GM21381 (cell line): ENCODE measurements around the gene C19orf53.
"Not testable (repeated sequence)": the region's sequence is repeated elsewhere in the genome, so short reads cannot be mapped to it uniquely, and the experiment has no call there.

Source experiments
- ATAC-seq: cut with Tn5 transposase; IDR thresholded peaks from one replicate; pipeline ENCODE4 v1.9.1; 2021; ENCODE audit warnings: mild to moderate bottlenecking, moderate library complexity; ENCODE audit not compliant: unreplicated experiment

Gene C19orf53

DNA sequence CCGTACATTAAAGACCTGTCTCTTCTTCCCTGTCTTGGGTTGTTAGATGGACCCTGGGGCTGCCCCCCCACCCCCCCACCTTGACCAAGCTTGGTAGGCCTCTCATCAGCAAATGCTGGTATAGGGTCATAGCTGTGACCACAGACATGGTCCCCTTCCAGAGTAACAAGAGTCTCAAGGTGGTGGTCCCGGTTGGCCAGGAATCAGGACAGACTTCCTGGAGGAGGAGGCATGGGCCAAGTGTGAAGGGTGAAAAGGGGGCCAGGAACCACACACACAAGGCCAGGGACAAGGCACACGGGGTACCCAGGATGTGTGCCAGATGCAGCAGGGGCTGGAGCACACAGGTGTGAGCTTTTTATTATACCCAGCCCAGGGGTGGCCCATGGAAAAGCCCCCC, 11.0 kb upstream of the C19orf53 start:
- ATAC-seq, result no peak

DNA sequence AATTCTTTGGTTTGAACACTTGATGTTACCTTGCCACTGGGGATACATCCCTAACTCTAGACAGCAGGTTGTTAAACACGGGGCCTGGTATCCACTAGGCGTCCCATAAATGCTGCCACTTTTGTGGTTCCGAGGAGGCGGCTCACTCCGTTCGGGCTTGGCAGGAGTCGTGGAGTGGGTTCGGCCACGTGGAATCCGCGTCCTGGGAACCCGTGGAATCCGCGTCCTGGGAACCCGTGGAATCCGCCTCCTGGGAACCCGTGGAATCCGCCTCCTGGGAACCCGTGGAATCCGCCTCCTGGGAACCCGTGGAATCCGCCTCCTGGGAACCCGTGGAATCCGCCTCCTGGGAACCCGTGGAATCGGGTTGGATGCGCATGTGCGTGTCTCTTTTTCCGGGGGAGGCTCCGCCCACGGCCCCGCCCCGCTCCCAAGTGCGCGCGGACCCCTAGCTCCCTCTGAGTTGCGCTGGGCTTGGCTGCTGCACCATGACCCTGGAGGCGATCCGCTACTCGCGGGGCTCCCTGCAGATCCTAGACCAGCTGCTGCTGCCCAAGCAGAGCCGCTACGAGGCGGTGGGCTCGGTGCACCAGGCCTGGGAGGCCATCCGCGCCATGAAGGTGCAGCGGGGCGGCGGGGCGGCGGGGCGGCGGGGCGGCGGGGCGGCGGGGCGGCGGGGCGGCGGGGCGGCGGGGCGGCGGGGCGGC, 10.0 kb upstream of the C19orf53 start, which contains the start of gene MRI1:
MRI1 (plus strand) TSS at position 422 of the 707 bp plus-strand sequence; CDS start at position 489, 67 bp downstream.
- ATAC-seq, result peak; percentile 67

DNA sequence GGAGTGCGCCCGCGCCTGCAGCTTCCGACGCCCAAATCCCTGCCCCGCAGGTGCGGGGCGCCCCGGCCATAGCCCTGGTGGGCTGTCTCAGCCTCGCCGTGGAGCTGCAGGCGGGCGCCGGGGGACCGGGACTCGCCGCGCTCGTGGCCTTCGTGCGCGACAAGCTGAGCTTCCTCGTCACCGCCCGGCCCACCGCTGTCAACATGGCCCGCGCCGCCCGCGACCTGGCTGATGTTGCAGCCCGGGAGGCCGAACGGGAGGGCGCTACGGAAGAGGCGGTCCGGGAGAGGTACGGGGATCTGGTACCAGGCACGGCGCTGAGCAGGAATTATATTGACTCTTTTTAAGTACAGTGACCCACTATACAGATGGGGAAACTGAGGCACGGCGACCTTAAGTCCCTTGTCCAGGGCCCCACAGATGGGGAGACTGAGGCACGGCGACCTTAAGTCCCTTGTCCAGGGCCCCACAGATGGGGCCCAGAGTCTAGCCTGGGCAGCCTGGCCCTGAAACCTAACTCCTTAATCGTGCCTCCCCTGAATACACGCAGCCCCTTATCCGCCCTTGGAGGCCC, 9.3 kb upstream of the C19orf53 start:
- peak; percentile 20 for ATAC-seq

DNA sequence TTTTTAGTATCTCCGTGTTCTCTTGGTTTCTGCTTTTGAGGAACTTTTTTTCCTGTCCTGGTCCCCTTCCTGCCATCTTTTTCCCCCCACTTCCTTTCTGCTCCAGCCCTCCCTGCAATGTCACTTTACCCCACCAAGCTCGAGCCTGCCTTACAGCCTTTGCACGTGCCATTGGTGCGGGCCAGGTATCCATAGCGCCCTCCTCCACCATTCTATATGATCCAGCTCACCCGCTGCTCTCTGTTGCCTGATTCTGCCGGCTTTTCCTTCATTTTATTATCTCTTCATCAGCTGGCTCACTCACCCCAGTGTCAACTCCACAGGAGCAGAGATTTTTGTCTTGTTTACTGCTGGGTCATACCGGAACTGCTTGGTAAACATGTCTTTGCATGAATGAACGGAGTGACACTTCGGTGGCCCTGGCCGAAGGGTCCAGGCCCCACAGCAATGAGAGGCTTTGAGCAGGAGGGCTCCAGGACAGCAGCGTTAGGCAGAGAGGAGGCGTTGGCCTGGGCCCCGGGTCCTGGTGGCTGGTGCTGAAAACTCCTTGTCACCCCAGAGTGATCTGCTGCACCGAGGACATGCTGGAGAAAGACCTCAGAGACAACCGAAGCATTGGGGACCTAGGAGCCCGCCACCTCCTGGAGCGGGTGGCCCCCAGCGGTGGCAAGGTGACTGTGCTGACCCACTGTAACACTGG, 8.7 kb upstream of the C19orf53 start:
- no peak for ATAC-seq

DNA sequence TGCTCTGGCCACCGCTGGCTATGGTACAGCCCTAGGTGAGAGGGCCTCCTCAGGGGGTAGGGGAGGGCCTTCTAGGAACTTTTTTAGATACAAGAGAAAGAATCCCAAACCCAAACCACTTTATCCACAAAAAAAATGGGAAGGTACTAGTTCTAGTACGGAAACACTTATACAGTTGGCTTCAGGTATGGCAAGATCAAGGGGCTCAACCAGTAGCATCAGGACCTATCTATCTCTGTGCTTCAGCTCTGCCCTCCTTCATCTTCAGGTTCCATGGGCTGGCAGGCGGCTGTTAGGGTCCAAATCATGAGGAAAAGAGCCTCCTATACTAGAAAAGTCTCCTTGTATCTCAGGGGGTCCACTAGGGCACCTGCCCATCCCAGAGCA, 8.2 kb upstream of the C19orf53 start:
- no peak for ATAC-seq

DNA sequence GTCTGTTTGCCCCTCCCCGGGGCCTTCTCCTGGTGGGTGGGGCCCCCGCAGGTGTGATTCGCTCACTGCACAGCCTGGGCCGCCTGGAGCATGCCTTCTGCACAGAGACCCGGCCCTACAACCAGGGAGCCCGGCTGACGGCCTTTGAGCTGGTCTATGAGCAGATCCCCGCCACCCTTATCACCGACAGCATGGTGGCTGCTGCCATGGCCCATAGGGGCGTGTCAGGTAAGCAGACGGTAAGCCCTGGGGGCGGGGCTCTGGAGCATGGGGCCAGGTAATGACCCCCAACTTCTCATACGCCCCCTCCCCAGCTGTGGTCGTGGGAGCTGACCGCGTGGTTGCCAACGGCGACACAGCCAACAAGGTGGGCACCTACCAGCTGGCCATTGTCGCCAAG, 5.7 kb upstream of the C19orf53 start:
- no peak for ATAC-seq

DNA sequence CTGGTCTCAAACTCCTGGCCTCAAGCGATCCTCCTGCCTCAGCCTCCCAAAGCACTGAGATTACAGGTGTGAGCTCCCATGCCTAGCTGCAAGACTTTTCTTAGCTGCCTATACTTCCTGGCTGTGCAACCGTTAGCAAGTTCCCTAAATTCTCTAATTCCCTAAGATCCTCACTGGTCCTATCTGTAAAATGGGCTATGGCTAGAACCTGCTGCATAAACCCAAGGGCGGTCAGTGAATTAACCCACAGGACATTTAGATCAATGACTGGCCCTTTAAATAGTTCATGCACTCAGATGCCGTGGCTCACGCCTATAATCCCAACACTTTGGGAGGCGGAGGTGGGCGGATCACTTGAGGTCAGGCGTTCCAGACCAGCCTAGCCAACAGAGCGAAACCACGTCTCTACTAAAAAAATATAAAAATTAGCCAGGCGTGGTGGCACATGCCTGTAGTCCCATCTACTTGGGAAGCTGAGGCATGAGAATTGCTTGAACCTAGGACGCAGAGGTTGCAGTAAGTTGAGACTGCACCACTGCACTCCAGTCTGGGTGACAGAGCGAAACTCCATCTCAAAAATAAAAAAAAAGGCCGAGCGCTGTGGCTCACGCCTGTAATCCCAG, 4.1 kb upstream of the C19orf53 start:
- ATAC-seq, result no peak

DNA sequence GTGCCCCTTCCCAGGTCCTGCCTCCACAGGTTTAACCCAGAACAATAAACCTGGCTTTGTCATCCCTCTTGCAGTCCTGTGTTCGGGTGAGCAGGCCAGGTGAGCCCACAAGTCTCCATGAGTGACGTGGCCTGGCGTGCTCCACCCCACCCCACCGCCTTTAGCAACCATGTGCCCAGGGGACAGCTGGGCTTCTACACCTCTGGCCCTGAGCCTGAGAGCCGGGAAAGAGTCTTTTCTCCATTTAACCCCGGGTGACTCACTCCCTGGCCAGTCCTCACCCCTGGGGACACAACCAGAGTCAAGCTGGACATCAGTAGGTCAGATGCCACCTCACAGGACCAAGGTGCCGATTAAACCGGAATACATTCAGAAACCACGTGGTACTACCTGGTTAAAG, 4.1 kb downstream of the C19orf53 start:
- ATAC-seq, result no peak

DNA sequence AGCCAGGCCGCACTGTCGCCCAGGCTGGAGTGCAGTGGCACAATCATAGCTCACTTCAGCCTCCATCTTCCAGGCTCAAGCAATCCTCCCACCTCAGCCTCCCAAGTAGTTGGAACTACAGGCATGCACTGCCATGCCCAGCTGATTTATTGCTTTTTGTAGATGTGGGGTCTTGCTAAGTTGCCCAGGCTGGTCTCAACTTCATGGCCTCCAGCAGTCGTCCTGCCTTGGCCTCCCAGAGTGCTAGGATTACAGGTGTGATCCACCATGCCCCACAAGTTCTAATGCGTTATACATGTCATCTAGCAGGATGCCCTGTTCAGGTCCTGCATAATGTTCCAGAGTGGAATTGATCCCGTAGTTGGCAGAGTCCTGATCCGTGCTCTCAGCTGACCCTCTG, 4.6 kb downstream of the C19orf53 start:
- no peak for ATAC-seq

DNA sequence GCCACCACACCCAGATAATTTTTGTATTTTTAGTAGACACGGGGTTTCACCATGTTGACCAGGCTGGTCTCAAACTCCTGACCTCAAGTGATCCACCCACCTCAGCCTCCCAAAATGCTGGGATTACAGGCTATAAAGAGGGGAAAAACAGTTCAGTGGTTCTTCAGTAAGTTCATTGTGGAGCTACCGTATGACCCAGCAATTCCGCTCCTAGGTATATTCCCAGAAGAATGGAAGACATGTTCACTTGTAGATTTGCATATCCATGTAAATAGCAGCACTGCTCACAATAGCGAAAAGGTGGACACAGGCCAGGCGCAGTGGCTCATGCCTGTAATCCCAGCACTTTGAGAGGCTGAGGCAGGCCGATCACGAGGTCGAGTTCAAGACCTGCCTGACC, 5.5 kb downstream of the C19orf53 start:
- ATAC-seq, result not testable (repeated sequence)

DNA sequence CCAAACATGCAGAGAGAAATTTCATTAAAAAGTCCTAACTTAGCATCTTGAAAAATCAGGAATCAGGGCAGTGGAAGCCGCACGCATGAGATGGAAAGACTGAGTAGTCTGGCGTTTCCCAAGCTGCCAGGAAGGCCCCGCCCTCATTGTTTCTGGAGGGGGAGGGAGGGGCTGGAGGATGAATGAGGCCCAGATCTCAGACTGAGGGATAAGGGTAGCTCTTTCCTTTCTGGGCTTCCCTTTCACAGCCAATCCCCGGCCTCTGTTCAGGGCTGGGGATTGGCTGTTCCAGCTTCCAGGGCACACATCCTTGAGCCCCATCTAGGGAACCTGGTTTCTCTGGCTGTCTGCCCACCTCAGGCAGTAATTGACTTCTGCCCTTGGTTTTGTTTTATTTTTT, 7.3 kb downstream of the C19orf53 start:
- no peak for ATAC-seq

DNA sequence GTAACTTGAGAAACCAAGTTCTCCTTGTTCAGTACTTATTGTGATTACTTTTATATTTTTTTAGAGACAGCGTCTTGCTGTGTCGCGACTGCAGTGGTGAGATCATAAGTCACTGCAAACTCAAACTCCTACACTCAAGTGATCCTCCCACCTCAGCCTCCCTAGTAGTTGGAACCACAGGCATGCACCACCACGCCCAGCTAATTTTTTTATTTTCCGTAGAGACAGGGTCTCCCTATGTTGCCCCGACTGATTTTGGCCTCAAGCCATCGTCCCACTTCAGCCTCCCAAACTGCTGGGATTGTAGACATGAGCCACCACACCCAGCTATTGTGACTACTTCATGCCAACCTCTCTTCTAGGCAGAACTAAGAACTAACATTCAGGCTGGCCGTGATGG, 8.3 kb downstream of the C19orf53 start:
- ATAC-seq, result no peak

DNA sequence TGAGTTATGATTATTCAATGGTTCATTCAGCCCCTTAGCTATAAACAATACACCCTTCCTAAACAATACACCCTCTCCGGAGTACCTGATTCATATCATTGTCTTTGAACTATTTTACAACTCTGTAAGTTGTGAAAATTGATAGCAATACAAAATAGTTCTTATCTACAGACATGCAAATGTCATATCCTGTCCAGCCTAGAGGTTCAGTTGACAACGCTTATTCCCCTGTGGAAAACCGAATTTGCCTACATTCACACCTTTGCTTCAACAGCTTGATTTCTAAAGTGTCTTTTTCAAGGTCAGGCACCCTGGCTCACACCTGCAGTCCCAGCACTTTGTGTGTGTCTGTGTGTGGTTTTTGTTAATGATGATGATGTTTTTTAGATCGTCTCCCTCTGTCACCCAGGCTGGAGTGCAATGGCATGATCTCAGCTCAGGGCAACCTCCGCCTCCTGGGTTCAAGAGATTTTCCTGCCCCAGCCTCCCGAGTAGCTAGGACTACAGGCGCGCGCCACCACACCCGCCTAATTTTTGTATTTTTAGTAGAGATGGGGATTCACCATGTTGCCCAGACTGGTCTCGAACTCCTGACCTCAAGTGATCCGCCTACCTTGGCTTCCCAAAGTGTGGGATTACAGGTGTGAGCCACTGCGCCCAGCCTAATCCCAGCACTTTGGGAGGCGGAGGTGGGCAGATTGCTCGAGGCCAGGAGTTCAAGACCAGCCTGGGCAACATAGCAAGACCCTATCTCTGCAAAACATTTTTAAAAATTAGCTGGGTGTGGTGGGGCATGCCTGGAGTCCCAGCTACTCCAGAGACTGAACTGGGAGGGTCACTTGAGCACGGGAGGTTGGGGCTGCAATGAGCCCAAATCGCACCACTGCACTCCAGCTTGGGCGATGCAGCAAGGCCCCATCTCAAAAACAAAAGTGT, 9.6 kb downstream of the C19orf53 start:
- ATAC-seq, result no peak

DNA sequence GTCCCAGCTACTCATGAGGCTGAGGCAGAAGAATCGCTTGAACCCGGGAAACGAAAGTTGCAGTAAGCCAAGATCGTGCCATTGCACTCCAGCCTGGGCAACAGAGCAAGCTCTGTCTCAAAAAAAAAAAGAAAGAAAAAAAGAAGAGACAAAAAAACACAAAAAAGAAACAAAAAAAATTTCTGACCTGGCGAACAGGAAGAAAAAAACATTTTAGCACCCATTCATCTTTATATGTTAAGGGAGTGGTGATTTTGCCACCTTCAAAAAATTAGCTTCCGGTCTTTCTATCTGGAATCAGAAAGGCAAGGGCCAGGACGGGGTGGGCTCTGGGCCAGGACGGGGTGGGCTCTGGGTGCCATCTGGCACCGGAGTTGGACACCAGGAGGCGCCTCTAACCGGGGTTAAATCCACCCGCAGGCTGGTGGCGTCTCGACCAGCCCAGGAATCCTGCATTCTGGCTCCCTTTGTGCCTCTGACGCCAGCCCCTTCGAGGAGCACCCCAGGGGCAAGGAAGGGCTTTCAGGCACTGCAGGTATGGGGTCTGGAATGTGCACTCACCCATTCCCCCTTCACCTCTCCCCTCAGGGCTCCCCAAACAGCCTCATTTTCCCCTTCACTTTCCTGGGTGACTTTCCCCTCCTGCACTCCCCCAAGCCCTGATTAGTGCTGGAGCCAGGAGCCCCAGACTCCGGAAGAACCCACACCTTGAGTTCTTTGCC, 10.6 kb downstream of the C19orf53 start:
- no peak for ATAC-seq

DNA sequence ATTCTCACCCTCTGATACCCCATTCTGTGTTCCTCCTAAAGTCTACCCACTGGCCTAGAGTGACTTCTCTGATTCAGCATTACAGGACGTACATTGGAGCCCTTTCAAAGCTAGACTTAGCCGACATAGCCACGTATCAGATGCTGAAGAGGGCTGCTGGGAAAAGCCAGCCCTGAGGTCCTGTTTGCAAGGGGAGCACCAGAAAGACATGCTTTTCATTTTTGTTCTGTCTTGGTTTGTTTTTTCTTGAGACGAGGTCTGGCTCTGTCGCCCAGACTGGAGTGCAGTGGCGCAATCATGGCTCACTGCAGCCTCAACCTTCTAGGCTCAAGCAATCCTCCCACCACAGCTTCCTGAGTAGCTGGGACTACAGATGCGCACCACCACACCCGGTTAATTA, 14.7 kb downstream of the C19orf53 start:
- no peak for ATAC-seq

DNA sequence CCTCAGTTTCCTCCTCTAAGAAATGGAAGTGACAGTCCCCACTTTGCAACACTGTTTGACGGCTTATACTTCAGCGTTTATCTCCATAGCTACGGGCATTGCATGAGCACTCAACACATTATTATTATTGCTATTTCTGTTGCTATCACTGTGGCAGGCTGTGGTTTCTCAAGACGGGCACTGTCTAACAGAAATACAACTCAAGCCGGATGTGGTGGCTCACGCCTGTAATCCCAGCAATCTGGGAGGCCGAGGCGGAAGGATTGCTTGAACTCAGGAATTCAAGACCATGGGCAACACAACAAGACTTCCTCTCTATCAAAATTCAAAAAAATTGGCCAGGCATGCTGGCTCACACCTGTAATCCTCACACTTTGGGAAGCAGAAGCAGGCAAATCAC, 16.1 kb downstream of the C19orf53 start:
- no peak for ATAC-seq

DNA sequence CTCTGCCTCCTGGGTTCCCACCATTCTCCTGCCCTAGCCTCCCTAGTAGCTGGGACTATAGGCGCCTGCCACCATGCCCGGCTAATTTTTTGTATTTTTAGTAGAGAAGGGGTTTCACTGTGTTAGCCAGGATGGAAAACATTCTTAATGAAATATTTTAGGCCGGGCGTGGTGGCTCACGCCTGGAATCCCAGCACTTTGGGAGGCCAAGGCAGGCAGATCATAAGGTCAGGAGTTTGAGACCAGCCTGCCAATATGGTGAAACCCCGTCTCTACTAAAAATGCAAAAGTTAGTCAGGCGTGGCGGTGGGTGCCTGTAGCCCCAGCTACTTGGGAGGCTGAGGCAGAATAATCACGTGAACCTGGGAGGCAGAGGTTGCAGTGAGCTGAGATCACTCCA, 19.1 kb downstream of the C19orf53 start:
- ATAC-seq, result not testable (repeated sequence)

DNA sequence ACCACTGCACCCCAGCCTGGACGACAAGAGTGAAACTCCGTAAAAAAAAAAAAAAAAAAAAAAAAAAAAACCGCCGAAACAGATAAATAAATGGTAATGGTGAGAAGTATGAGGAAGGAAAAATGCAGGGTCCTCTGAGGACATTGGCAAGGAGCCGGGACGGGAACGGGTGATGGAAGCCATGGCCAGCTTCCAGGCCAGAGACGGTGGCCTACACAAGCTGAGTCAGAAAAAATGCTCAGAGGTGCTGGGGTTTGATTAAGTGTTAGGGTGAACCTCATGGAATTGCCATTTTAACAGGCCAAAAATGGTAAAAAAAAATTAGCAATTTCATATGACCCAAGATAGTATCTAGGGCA, 20.1 kb downstream of the C19orf53 start:
- ATAC-seq, result no peak

DNA sequence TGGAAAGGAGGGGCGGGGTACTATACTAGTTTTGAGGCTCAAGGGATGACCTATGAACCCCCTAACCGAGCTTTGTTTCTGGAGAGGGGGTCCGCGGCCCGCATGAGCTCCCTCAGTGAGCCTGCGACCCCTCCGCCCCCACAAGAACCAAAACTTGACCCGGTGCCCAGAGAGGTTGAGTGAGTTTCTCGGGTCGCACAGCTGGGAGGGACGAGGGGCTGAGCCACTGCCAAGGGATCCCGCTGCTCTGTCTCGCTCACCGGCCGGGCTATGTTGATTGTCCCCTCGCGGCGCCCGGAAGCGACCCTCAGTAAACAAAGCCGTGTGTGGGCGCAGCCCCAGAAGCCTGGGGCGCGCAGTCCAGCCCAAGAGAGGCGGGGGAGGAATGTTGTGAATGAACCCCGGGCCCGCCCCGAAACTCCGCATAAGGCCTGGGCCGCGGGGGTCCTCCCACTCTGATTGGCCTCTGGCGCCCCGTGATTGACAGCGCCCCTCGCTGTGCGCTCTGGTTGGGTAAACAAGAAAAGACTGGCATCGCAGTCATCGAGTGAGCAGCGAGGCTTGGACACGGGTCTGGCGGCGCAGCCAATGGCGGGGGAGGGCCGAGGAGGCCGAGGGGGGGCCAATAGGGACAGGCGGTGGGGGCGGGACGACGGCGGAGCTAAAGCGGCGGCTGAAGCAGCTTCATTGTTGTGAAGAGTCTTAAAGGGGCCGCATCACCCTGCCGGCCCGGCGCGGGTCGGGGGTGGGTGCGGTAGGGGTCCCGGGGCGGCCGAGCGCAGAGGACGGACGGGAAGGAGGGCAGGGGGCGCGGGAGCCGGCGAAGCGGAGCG, 20.7 kb downstream of the C19orf53 start, which contains the start of gene ZSWIM4:
ZSWIM4 (plus strand) TSS at position 687 of the 833 bp plus-strand sequence. CDS start 206 bp downstream, outside the sequence.
- peak; percentile 90 for ATAC-seq
